SU-DHL-6 (cell line): Measurements from ENCODE around the gene LEKR1.
A peak's percentile ranks its signal among the peaks of the same experiment; 100 is the strongest.

Experiments
- H2AFZ ChIP-seq: fragments of 200-600 bp; sonication (generic); 2 replicates; pipeline ENCODE4 v1.6.1; 2014; ENCODE audit warnings: low read depth, mild to moderate bottlenecking, moderate library complexity, mixed read lengths, antibody characterized with exemption, low read length; ENCODE audit not compliant: severe bottlenecking
- H3F3A ChIP-seq: fragments of 200-600 bp; shearing (Covaris generic); 2 replicates; pipeline ENCODE4 v1.6.0; 2016; ENCODE audit warnings: antibody characterized with exemption, mild to moderate bottlenecking; ENCODE audit not compliant: insufficient read depth
- H3K27ac ChIP-seq: fragments of 200-600 bp; sonication (generic); 2 replicates; pipeline ENCODE4 v1.5.1; 2016; ENCODE audit warnings: low read depth, mild to moderate bottlenecking, low read length, moderate library complexity, mixed read lengths
- H3K27me3 ChIP-seq: fragments of 200-600 bp; sonication (generic), shearing (Covaris generic); 2 replicates; pipeline ENCODE4 v1.6.0; 2014; ENCODE audit warnings: mild to moderate bottlenecking, low read length
- H3K36me3 ChIP-seq: fragments of 200-600 bp; sonication (generic); 2 replicates; pipeline ENCODE4 v1.6.1; 2014; ENCODE audit warnings: mild to moderate bottlenecking, low read length, mixed read lengths
- H3K4me2 ChIP-seq: fragments of 300-600, 200-600 bp; shearing (Covaris generic), sonication (generic); 2 replicates; pipeline ENCODE4 v1.6.0; 2014; ENCODE audit warnings: low read length, low read depth, mild to moderate bottlenecking; ENCODE audit not compliant: poor library complexity, severe bottlenecking
- H3K4me3 ChIP-seq: fragments of 200-600 bp; sonication (generic); 2 replicates; pipeline ENCODE4 v1.5.1; 2014; ENCODE audit warnings: antibody characterized with exemption, low read length, mild to moderate bottlenecking, mixed read lengths; ENCODE audit not compliant: insufficient read depth, poor library complexity, severe bottlenecking
- H3K79me2 ChIP-seq: fragments of 200-600 bp; sonication (generic); 2 replicates; pipeline ENCODE4 v1.6.1; 2014; ENCODE audit warnings: mild to moderate bottlenecking, low read length, moderate library complexity; ENCODE audit not compliant: insufficient read depth
- H3K9ac ChIP-seq: fragments of 200-600 bp; sonication (generic); 2 replicates; pipeline ENCODE4 v1.7.0; 2014; ENCODE audit warnings: mild to moderate bottlenecking, low read length
- H3K9me2 ChIP-seq: fragments of 200-600 bp; sonication (generic); replicated peaks from 2 replicates; pipeline ENCODE4 v1.6.1; 2014; ENCODE audit warnings: low read length; ENCODE audit not compliant: insufficient read depth
- H3K9me3 ChIP-seq: fragments of 200-600 bp; sonication (generic); 2 replicates; pipeline ENCODE4 v1.6.1; 2014; ENCODE audit warnings: low read length, mixed read lengths; ENCODE audit not compliant: insufficient read depth
- H4K20me1 ChIP-seq: fragments of 200-600 bp; sonication (generic); 2 replicates; pipeline ENCODE4 v1.6.1; 2014; ENCODE audit warnings: low read depth, mild to moderate bottlenecking, antibody characterized with exemption, low read length, moderate library complexity, mixed read lengths
- CTCF ChIP-seq: fragments of 200-600 bp; sonication (generic); IDR thresholded peaks from one replicate; pipeline ENCODE4 v1.5.1; 2017; ENCODE audit warnings: antibody characterized with exemption, mild to moderate bottlenecking, low read length, moderate library complexity; ENCODE audit not compliant: insufficient read depth, poor library complexity, severe bottlenecking
- EZH2phosphoT487 ChIP-seq: fragments of 200-600 bp; sonication (generic), shearing (Covaris generic); conservative IDR thresholded peaks from 2 replicates; pipeline ENCODE4 v1.6.1; 2018; ENCODE audit warnings: mild to moderate bottlenecking, antibody characterized with exemption, low read length, moderate library complexity, mixed read lengths

LEKR1 gene

GRCh38 chr3:157046520-157046919, 220.4 kb downstream of the LEKR1 start:
- Histone ChIP-seq H3K4me3 (no peak overlapping the region), H3K79me2 (no peaks in the 10 kb centered on the region), H3K27ac (no peak overlapping the region), H3K36me3 (no peaks in the 10 kb centered on the region), H2AFZ (no peak overlapping the region), H3K9me2 (no peaks in the 10 kb centered on the region), H3K9ac (no peak overlapping the region), H3K9me3 (no peaks in the 10 kb centered on the region), H3F3A (no peaks in the 10 kb centered on the region), H3K27me3 (no peaks in the 10 kb centered on the region), H3K4me2 (peak overlapping the region; percentile 33), H4K20me1 (no peaks in the 10 kb centered on the region)
- no peak for TF ChIP-seq EZH2phosphoT487
- TF ChIP-seq CTCF = no peak

GRCh38 chr3:157051055-157051454, 224.9 kb downstream of the LEKR1 start:
- H3F3A ChIP-seq = no peaks in the 10 kb centered on the region
- H3K9me3 ChIP-seq = no peaks in the 10 kb centered on the region
- H4K20me1 ChIP-seq = no peaks in the 10 kb centered on the region
- no peak overlapping the region for H2AFZ ChIP-seq
- no peak overlapping the region for H3K4me2 ChIP-seq
- TF ChIP-seq CTCF (no peak), EZH2phosphoT487 (no peak)
- H3K27ac ChIP-seq = no peak overlapping the region
- H3K4me3 ChIP-seq = no peak overlapping the region
- H3K9ac ChIP-seq = no peak overlapping the region
- no peaks in the 10 kb centered on the region for H3K36me3 ChIP-seq
- H3K27me3 ChIP-seq = no peaks in the 10 kb centered on the region
- H3K9me2 ChIP-seq = no peaks in the 10 kb centered on the region
- no peaks in the 10 kb centered on the region for H3K79me2 ChIP-seq

- H2AFZ ChIP-seq = no peak overlapping the region
- no peaks in the 10 kb centered on the region for H4K20me1 ChIP-seq
- H3K79me2 ChIP-seq = no peaks in the 10 kb centered on the region
- no peak overlapping the region for H3K27ac ChIP-seq
- no peaks in the 10 kb centered on the region for H3K9me3 ChIP-seq
- TF ChIP-seq CTCF (no peak), EZH2phosphoT487 (no peak)
- no peaks in the 10 kb centered on the region for H3K36me3 ChIP-seq
- H3F3A ChIP-seq = no peaks in the 10 kb centered on the region
- no peaks in the 10 kb centered on the region for H3K27me3 ChIP-seq
- no peaks in the 10 kb centered on the region for H3K9me2 ChIP-seq
- H3K4me2 ChIP-seq = no peak overlapping the region
- H3K9ac ChIP-seq = no peak overlapping the region
- H3K4me3 ChIP-seq = no peak overlapping the region
These were observed 225.4 kb downstream of the LEKR1 start for GRCh38 chr3:157051591-157051990.

- H3K36me3 ChIP-seq = no peaks in the 10 kb centered on the region
- no peak overlapping the region for H3K9ac ChIP-seq
- TF ChIP-seq EZH2phosphoT487 (no peak), CTCF (no peak)
These were observed 229.9 kb downstream of the LEKR1 start for GRCh38 chr3:157056035-157056434.

More at GRCh38 chr3:157056035-157056434, 229.9 kb downstream of the LEKR1 start:
- H3K79me2 ChIP-seq = no peaks in the 10 kb centered on the region
- no peak overlapping the region for H3K4me2 ChIP-seq
- H3F3A ChIP-seq = no peaks in the 10 kb centered on the region
- H4K20me1 ChIP-seq = no peaks in the 10 kb centered on the region
- H3K27me3 ChIP-seq = no peaks in the 10 kb centered on the region
- H3K4me3 ChIP-seq = no peak overlapping the region
- no peak overlapping the region for H2AFZ ChIP-seq
- no peaks in the 10 kb centered on the region for H3K9me2 ChIP-seq
- no peak overlapping the region for H3K27ac ChIP-seq
- no peaks in the 10 kb centered on the region for H3K9me3 ChIP-seq
